Adipose tissue (tissue), 3 donors: ENCODE data around the gene ASAP2. TPM values are rescaled to one million over a fixed set of nuclear protein-coding genes. Genes with fewer than 3 reads are reported as not detected.

Experiments
- H3K27ac ChIP-seq: one replicate; pipeline ENCODE4 v1.5.1; 2013; ENCODE audit warnings: low read depth, low read length
- WGBS, 3 donors: extraction: QIAGEN DNeasy Blood & Tissue Kit; methylation state at CpG; one replicate each; pipeline ENCODE4 v1.1.7; 2013; 5-methylcytosine and 5-hydroxymethylcytosine counted together
- polyA plus RNA-seq, 3 donors: library from polyadenylated mRNA; stranded (reverse); fragments of 200-250 nt; gene quantifications; one replicate each; pipeline ENCODE4 v1.2.3, GENCODE V29; 2013
- donor health status: healthy with polysubstance abuse.
- donor health status: Bipolar disorder and iron deficiency.
- donor health status: healthy.

ASAP2 gene
- polyA plus RNA-seq, 3 donors, result 4.1 to 24.0 (median 12.5) TPM

GRCh38 chr2:9297807-9298206 is 91.2 kb downstream of the ASAP2 start:
- H3K27ac ChIP-seq, result no peak overlapping the region
- 81 to 89% (median 85%) methylated on average over 7 of the region's 7 CpGs for WGBS, 3 donors

- no peak overlapping the region for H3K27ac ChIP-seq
- 89 to 92% (median 92%) methylated on average over 7 of the region's 7 CpGs for WGBS, 3 donors
Observed at GRCh38 chr2:9298583-9298982, 92.0 kb downstream of the ASAP2 start.

GRCh38 chr2:9299161-9300100 is 92.8 kb downstream of the ASAP2 start:
- peak overlapping the region; percentile 10 for H3K27ac ChIP-seq
- 74 to 85% (median 80%) methylated on average over 17 of the region's 17 CpGs for WGBS, 3 donors

- 76 to 86% (median 83%) methylated on average over 3 of the region's 3 CpGs for WGBS, 3 donors
- H3K27ac ChIP-seq, result no peak overlapping the region
Observed at GRCh38 chr2:9300214-9300613, 93.6 kb downstream of the ASAP2 start.

- WGBS, 3 donors, result 64 to 75% (median 72%) methylated on average over 10 of the region's 10 CpGs
- no peak overlapping the region for H3K27ac ChIP-seq
Observed at GRCh38 chr2:9300829-9301453, 94.3 kb downstream of the ASAP2 start.

GRCh38 chr2:9302755-9303154 is 96.1 kb downstream of the ASAP2 start:
- WGBS, 3 donors, result 91 to 96% (median 96%) methylated on average over 2 of the region's 2 CpGs
- H3K27ac ChIP-seq, result no peak overlapping the region

GRCh38 chr2:9303528-9304225 is 97.1 kb downstream of the ASAP2 start:
- 86 to 95% (median 89%) methylated on average over 11 of the region's 11 CpGs for WGBS, 3 donors

GRCh38 chr2:9306911-9307310 is 100.3 kb downstream of the ASAP2 start:
- H3K27ac ChIP-seq, result no peak overlapping the region
- WGBS, 3 donors, result 67 to 77% (median 73%) methylated on average over 8 of the region's 8 CpGs

More at GRCh38 chr2:9303528-9304225, 97.1 kb downstream of the ASAP2 start:
- no peak overlapping the region for H3K27ac ChIP-seq

- H3K27ac ChIP-seq, result no peak overlapping the region
- 77 to 83% (median 78%) methylated on average over 7 of the region's 7 CpGs for WGBS, 3 donors
Observed at GRCh38 chr2:9307535-9307934, 100.9 kb downstream of the ASAP2 start.

GRCh38 chr2:9308186-9308955 is 101.8 kb downstream of the ASAP2 start:
- WGBS, 3 donors, result 79 to 86% (median 79%) methylated on average over 14 of the region's 14 CpGs
- H3K27ac ChIP-seq, result no peak overlapping the region

GRCh38 chr2:9309147-9309546 is 102.5 kb downstream of the ASAP2 start:
- 95 to 96% (median 96%) methylated on average over 9 of the region's 9 CpGs for whole genome bisulfite sequencing, 3 donors
- no peak overlapping the region for H3K27ac ChIP-seq

GRCh38 chr2:9310377-9310776 is 103.8 kb downstream of the ASAP2 start:
- 19 to 42% (median 31%) methylated on average over 1 of the region's 1 CpG for WGBS, 3 donors
- H3K27ac ChIP-seq, result no peak overlapping the region

GRCh38 chr2:9310798-9311197 is 104.2 kb downstream of the ASAP2 start:
- WGBS, 3 donors, result 0 to 24% (median 2%) methylated on average over 1 of the region's 1 CpG

GRCh38 chr2:9311488-9311887 is 104.9 kb downstream of the ASAP2 start:
- 38 to 64% (median 56%) methylated on average over 12 of the region's 12 CpGs for WGBS, 3 donors
- H3K27ac ChIP-seq, result no peak overlapping the region

More at GRCh38 chr2:9310798-9311197, 104.2 kb downstream of the ASAP2 start:
- H3K27ac ChIP-seq, result no peak overlapping the region

- 90 to 96% (median 92%) methylated on average over 6 of the region's 6 CpGs for WGBS, 3 donors
- H3K27ac ChIP-seq, result no peak overlapping the region
Observed at GRCh38 chr2:9312591-9312990, 106.0 kb downstream of the ASAP2 start.

- no peak overlapping the region for H3K27ac ChIP-seq
- 89 to 96% (median 95%) methylated on average over 9 of the region's 9 CpGs for WGBS, 3 donors
Observed at GRCh38 chr2:9313443-9313842, 106.8 kb downstream of the ASAP2 start.

GRCh38 chr2:9315280-9315847 is 108.8 kb downstream of the ASAP2 start:
- 86 to 95% (median 92%) methylated on average over 16 of the region's 16 CpGs for WGBS, 3 donors
- H3K27ac ChIP-seq, result no peak overlapping the region

- H3K27ac ChIP-seq, result no peak overlapping the region
- 91 to 95% (median 92%) methylated on average over 6 of the region's 6 CpGs for WGBS, 3 donors
Observed at GRCh38 chr2:9317559-9317958, 110.9 kb downstream of the ASAP2 start.
